Measurements from ENCODE around the gene ARID1A.

DNA sequence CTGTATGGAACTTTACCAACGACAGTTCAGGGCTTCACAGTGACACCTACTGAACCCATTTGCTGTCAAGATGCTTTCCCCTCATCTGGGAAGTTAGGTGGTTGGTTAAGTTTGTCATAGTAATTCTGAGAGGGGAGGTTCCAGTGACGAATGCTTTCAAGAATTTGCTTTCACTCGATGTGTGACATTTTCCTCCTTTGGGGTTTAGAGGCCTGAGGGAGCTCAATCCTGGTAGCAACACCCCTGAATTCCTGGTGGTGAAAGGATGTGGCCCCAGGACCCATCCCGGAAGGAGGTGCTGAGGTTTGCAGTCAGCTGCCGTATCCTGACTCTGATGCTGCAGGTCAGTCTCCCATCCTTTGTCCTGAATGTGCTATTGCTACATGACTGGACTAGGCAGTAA, 94.7 kb downstream of the ARID1A start:
- no peak for TF ChIP-seq EZH2phosphoT487 (IDR thresholded peaks at IDR 0.05; ENCODE audit: borderline replicate concordance)
- TF ChIP-seq, protein P1, sequence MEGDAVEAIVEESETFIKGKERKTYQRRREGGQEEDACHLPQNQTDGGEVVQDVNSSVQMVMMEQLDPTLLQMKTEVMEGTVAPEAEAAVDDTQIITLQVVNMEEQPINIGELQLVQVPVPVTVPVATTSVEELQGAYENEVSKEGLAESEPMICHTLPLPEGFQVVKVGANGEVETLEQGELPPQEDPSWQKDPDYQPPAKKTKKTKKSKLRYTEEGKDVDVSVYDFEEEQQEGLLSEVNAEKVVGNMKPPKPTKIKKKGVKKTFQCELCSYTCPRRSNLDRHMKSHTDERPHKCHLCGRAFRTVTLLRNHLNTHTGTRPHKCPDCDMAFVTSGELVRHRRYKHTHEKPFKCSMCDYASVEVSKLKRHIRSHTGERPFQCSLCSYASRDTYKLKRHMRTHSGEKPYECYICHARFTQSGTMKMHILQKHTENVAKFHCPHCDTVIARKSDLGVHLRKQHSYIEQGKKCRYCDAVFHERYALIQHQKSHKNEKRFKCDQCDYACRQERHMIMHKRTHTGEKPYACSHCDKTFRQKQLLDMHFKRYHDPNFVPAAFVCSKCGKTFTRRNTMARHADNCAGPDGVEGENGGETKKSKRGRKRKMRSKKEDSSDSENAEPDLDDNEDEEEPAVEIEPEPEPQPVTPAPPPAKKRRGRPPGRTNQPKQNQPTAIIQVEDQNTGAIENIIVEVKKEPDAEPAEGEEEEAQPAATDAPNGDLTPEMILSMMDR (conservative IDR thresholded peaks at IDR 0.05; ENCODE audit: low read length), result no peak
